Parathyroid adenoma (tissue), 2 donors: ENCODE results near the gene A1BG.
"Not testable (repeated sequence)": the region's sequence is repeated elsewhere in the genome, so short reads cannot be mapped to it uniquely, and the experiment has no call there.

Source experiments
- H2AFZ ChIP-seq: fragments of 300-600 bp; sonication (generic); one replicate; pipeline ENCODE4 v1.7.0; 2017; ENCODE audit warnings: antibody characterized with exemption, mild to moderate bottlenecking
- H3K27ac ChIP-seq: fragments of 300-600 bp; sonication (generic); one replicate; pipeline ENCODE4 v1.7.0; 2017
- H3K27me3 ChIP-seq: fragments of 300-600 bp; sonication (generic); one replicate; pipeline ENCODE4 v1.7.0; 2017; ENCODE audit warnings: low read length; ENCODE audit not compliant: control insufficient read depth, insufficient read depth
- H3K36me3 ChIP-seq: fragments of 300-600 bp; sonication (generic); one replicate; pipeline ENCODE4 v1.7.0; 2017; ENCODE audit warnings: low read length; ENCODE audit not compliant: control insufficient read depth, insufficient read depth
- H3K4me1 ChIP-seq: fragments of 300-600 bp; sonication (generic); one replicate; pipeline ENCODE4 v1.7.0; 2017; ENCODE audit warnings: control low read depth
- H3K4me2 ChIP-seq: fragments of 300-600 bp; sonication (generic); one replicate; pipeline ENCODE4 v1.7.0; 2017; ENCODE audit warnings: low read length
- H3K4me3 ChIP-seq: fragments of 300-600 bp; sonication (generic); one replicate; pipeline ENCODE4 v1.7.0; 2017; ENCODE audit warnings: low read depth, low read length
- H3K79me2 ChIP-seq: fragments of 300-600 bp; sonication (generic); one replicate; pipeline ENCODE4 v1.7.0; 2017; ENCODE audit warnings: control low read depth
- H3K9ac ChIP-seq: fragments of 300-600 bp; sonication (generic); one replicate; pipeline ENCODE4 v1.7.0; 2017; ENCODE audit warnings: mild to moderate bottlenecking
- H3K9me3 ChIP-seq: fragments of 300-600 bp; sonication (generic); one replicate; pipeline ENCODE4 v1.7.0; 2017; ENCODE audit warnings: low read length; ENCODE audit not compliant: control insufficient read depth
- CTCF ChIP-seq: fragments of 300-600 bp; sonication (generic); IDR thresholded peaks from one replicate; pipeline ENCODE4 v1.7.0; 2017; ENCODE audit warnings: antibody characterized with exemption, mild to moderate bottlenecking
- donor health status: primary hyperparathyroidism.

A1BG gene

DNA sequence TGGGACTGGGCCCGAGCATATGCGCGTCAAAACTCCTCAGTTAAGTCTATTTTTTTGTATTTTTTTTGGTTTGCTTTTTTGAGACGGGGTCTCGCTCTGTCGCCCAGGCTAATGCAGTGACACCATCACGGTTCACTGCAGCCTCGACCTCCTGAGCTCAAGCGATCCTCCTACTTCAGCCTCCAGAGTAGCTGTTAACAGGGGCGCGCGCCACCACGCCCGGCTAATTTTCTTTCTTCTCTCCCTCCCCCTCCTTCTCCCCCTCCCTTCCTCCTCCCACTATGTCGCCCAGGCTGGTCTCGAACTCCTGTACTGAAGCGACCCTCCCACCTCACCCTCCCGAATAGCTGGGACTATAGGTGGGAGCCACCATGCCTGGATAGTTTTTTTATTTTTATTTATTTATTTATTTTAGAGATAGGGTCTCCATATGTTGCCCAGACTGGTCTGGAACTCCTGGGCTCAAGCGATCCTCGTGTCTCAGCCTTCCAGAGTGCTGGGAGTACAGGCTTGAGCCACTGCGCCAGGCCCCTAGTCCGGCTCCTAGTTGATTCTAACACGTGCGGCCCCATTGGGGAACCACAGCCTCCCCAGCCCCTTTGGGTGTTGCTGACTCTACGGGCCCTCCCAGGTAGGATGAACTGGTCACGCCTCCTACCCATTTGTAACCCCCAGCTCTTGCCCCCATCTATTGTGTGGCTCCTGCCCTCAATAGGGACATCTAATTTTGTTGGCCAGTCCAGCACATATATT, 28.3 kb upstream of the A1BG start:
- Histone ChIP-seq H3K36me3 (no peaks in the 10 kb centered on the region), H2AFZ (peak overlapping the region; percentile 14), H3K4me3 (peak overlapping the region; percentile 82), H3K27ac (peak overlapping the region; percentile 89), H3K9ac (peak overlapping the region; percentile 49), H3K27me3 (no peaks in the 10 kb centered on the region), H3K4me2 (peak overlapping the region; percentile 68), H3K79me2 (peaks cover 3% of the 10 kb centered on the region), H3K4me1 (peaks cover 22% of the 10 kb centered on the region), H3K9me3 (no peaks in the 10 kb centered on the region)
- TF ChIP-seq CTCF, result no peak

GRCh38 chr19:58380662-58381459, 27.6 kb upstream of the A1BG start, which contains the start of gene ZNF837:
ZNF837 (minus strand) TSS chr19:58381030; CDS start chr19:58369332, 11,698 bp downstream.
- Histone ChIP-seq H3K36me3 (no peaks in the 10 kb centered on the region), H3K9ac (peak within 1 kb of the TSS; percentile 49), H2AFZ (peak within 1 kb of the TSS; percentile 89), H3K27ac (peak within 1 kb of the TSS; percentile 89), H3K4me2 (peak within 1 kb of the TSS; percentile 96), H3K4me3 (peak within 1 kb of the TSS; percentile 82), H3K4me1 (peaks cover 19% of the 10 kb centered on the region), H3K9me3 (no peaks in the 10 kb centered on the region), H3K79me2 (peaks cover 3% of the 10 kb centered on the region), H3K27me3 (no peaks in the 10 kb centered on the region)
- TF ChIP-seq CTCF, result peak; percentile 15

GRCh38 chr19:58380037-58380661, 26.9 kb upstream of the A1BG start:
- no peak for TF ChIP-seq CTCF
- Histone ChIP-seq H3K27ac (peak overlapping the region; percentile 89), H3K9me3 (no peaks in the 10 kb centered on the region), H3K79me2 (peaks cover 3% of the 10 kb centered on the region), H3K36me3 (no peaks in the 10 kb centered on the region), H3K4me1 (peaks cover 12% of the 10 kb centered on the region), H3K9ac (no peak overlapping the region), H3K4me2 (peak overlapping the region; percentile 96), H2AFZ (peak overlapping the region; percentile 89), H3K27me3 (no peaks in the 10 kb centered on the region), H3K4me3 (peak overlapping the region; percentile 82)

GRCh38 chr19:58379246-58379645, 26.0 kb upstream of the A1BG start:
- no peak overlapping the region for H3K4me2 ChIP-seq
- H3K27ac ChIP-seq, result peak overlapping the region; percentile 30
- H3K79me2 ChIP-seq, result peaks cover 4% of the 10 kb centered on the region
- H2AFZ ChIP-seq, result no peak overlapping the region
- no peak overlapping the region for H3K4me3 ChIP-seq
- H3K4me1 ChIP-seq, result peaks cover 11% of the 10 kb centered on the region
- H3K36me3 ChIP-seq, result no peaks in the 10 kb centered on the region
- no peak for TF ChIP-seq CTCF
- no peaks in the 10 kb centered on the region for H3K27me3 ChIP-seq
- H3K9me3 ChIP-seq, result no peaks in the 10 kb centered on the region
- H3K9ac ChIP-seq, result no peak overlapping the region

DNA sequence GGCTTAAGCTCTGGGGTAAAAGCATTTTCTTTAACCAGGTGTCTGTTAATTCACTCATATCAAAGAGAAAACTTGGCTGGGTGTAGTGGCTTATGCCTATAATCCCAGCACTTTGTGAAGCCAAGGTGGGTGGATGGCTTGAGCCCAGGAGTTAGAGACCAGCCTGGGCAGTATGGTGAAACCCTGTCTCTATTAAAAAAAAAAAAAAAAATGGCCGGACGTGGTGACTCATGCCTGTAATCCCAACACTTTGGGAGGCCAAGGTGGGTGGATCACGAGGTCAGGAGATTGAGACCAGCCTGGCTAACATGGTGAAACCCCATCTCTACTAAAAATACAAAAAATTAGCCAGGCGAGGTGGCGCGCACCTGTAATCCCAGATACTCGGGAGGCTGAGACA, 23.4 kb upstream of the A1BG start:
- H3K4me3 ChIP-seq, H2AFZ ChIP-seq, H3K9ac ChIP-seq, H3K4me2 ChIP-seq, H3K79me2 ChIP-seq, H3K36me3 ChIP-seq, H3K27ac ChIP-seq, H3K9me3 ChIP-seq, H3K27me3 ChIP-seq, H3K4me1 ChIP-seq: not testable (repeated sequence)
